ENCODE measurements around the gene METTL23. TPM values are rescaled to one million over a fixed set of nuclear protein-coding genes. Genes with fewer than 3 reads are reported as not detected.
"Not testable (repeated sequence)": the region's sequence is repeated elsewhere in the genome, so short reads cannot be mapped to it uniquely, and the experiment has no call there.

METTL23 gene
- total RNA-seq, 1 donor from 2014 or later = 17.5 TPM

GRCh38 chr17:76712321-76712720 lies 14.3 kb upstream of the METTL23 start:
- ATAC-seq; DNase-seq (ENCODE audit: low spot score): not testable (repeated sequence)

- ATAC-seq = no peak
- DNase-seq (ENCODE audit: low spot score) = no peak
Observed at GRCh38 chr17:76713765-76714164, 12.9 kb upstream of the METTL23 start.

- ATAC-seq (no peak), DNase-seq (ENCODE audit: low spot score) (no peak)
Observed at GRCh38 chr17:76714336-76714735, 12.3 kb upstream of the METTL23 start.

GRCh38 chr17:76714822-76715495 lies 11.7 kb upstream of the METTL23 start:
- ATAC-seq = peak; percentile 37

DNA sequence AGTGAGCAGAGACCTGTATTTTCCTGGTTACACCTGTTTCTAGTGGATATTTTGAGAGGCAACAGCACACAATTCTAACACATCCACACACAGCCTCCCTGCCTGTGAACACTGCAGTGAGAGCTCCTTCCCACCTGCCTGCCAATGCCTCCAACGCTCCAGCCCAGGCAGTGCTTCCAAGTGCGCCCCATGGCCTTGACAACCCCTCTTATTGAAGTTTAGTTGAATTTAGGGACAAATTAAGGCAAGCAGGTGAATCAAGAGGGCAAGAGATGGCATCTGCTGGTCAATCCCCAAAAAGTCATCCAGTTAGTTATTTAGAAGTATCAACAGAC lies 11.2 kb upstream of the METTL23 start:
- ATAC-seq (no peak), DNase-seq (ENCODE audit: low spot score) (no peak)

More at GRCh38 chr17:76714822-76715495, 11.7 kb upstream of the METTL23 start:
- DNase-seq (ENCODE audit: low spot score) = no peak

GRCh38 chr17:76716146-76716838 lies 10.3 kb upstream of the METTL23 start:
- DNase-seq (ENCODE audit: low spot score) = no peak
- ATAC-seq = peak; percentile 28

DNA sequence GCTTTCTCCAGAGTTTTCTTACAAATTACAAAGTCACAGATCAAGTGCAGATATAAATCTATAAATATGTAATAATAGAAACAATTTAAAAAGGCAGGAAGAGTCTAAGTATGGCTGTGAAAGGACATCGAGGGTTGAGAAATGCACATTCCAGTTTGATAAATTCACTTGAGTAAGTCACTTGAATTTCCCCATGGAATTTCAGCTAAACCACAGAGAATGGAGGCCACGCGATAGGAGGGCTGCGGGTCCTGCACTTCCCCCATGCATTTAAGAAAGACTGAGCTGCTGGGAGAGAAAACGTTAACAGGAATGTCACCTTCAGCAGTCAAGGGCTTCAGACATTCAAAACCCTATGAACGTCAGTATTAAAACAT lies 9.8 kb upstream of the METTL23 start:
- ATAC-seq (no peak), DNase-seq (ENCODE audit: low spot score) (no peak)

DNA sequence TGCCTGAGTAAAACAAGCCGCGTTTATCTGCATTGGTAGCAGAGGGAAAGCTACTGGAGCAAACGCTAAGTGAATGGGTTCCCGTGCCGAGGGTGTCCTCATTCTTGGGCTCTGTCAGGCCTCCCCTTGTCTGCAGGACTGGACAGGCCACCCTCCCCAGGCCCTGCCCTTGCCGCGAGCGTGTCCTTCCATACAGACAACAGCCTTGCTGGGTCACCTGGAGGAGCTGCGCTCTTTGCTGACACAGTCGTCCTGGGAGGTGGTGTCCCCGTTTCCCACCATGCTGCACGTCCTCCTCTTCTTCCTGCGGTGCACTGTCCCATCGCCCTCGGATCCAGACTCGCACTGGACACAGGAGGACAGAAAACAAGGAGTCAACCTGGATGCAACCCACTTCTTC lies 8.1 kb upstream of the METTL23 start:
- ATAC-seq (no peak), DNase-seq (ENCODE audit: low spot score) (no peak)

DNA sequence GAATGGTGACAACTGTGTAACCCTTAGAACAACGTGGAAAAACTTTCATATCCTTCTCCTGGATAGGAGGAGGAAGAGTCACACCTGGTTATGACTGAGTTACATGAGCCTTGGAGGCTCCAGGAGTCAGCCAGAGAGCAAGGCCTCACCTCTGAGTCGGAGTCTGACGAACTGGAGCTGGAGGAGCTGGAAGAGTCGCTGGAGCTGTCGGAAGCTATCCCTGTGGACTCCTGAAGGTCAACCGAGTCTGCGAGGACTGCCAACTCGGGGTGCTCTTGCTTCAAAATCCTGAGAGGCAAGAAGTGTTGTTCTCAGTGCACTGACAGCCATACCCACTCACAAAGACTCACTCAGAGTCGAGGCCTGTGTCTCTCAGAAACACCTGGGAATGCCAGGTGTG lies 6.4 kb upstream of the METTL23 start:
- ATAC-seq = no peak
- no peak for DNase-seq (ENCODE audit: low spot score)

GRCh38 chr17:76720941-76721340 lies 5.7 kb upstream of the METTL23 start:
- DNase-seq (ENCODE audit: low spot score) = no peak
- no peak for ATAC-seq

- DNase-seq (ENCODE audit: low spot score) = no peak
- no peak for ATAC-seq
Observed at GRCh38 chr17:76721463-76721862, 5.2 kb upstream of the METTL23 start.

DNA sequence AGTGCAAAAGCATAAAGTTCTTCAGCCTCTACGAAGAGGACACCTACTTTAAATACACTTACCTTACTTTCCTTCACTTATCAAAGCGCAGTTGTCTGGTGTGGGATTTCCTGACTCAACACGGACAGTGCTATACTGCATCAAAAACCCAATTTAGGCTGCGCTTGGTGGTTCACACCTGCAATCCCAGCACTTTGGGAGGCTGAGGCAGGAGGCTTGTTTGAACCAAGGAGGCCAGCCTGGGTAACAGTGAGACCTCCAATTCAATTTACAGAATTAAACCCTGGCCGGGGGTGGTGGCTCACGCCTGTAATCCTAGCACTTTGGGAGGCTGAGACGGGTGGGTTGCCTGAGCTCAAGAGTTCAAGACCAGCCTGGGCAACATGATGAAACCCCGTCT lies 4.4 kb upstream of the METTL23 start:
- ATAC-seq (no peak), DNase-seq (ENCODE audit: low spot score) (no peak)

GRCh38 chr17:76722977-76723376 lies 3.7 kb upstream of the METTL23 start:
- not testable (repeated sequence) for ATAC-seq; DNase-seq (ENCODE audit: low spot score)

DNA sequence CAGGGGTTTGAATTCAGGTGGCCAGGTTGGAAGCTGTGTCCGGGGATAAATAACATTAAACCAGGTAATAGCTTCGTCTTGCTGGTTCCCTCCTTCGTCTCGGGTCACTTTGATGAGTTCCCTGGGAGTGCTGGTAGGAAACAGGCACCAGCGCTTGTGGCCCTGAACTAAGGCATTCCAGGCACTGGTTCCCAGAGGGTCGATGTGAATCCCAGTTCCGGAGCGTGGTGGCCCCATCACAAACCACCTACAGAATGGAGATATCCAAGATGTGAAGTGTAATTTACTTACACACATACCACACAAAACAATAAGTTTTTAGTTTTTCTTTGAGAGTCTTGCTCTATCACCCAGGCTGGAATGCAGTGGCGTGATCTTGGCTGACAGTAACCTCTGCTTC lies 2.8 kb upstream of the METTL23 start:
- DNase-seq (ENCODE audit: low spot score) (no peak), ATAC-seq (no peak)

- ATAC-seq = peak; percentile 52
- DNase-seq (ENCODE audit: low spot score) = peak; percentile 75
Observed at GRCh38 chr17:76725580-76726230, 934 bp upstream of the METTL23 start.

DNA sequence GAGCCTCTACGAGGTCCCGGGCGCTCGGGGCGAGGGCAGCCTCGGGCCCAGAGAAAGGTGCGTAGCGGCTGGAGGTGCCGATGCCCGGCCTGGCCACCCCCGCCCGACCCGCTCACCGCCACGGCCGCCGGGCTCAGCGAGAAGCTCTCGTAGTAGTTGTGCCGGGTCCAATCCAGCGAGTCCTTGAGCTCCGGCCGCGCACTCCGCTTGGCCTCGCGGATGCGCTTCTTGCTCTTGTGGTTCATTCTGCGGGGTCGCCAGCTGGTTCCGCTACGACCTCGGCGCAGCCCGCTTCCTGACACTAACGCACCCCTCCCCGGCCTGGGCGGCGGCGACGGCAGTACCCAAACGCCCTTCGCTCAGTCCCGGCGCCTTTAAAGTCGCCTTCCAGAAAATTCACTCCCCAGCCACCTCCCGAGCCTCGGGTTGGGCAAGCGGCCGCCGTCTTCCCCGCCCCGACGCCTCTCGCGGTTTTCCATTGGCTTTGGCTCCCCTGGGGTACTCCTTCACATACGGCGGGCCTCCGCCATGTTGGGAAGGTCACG lies 336 bp upstream of the METTL23 start, which contains the start of gene JMJD6:
Gene JMJD6 (minus strand): TSS at position 376 of the 545 bp plus-strand sequence. CDS start 131 bp downstream, at position 245.
- DNase-seq (ENCODE audit: low spot score) (peak; percentile 98), ATAC-seq (peak; percentile 87)

GRCh38 chr17:76727745-76728456 lies 1.3 kb downstream of the METTL23 start:
- no peak for DNase-seq (ENCODE audit: low spot score)
- ATAC-seq = no peak

DNA sequence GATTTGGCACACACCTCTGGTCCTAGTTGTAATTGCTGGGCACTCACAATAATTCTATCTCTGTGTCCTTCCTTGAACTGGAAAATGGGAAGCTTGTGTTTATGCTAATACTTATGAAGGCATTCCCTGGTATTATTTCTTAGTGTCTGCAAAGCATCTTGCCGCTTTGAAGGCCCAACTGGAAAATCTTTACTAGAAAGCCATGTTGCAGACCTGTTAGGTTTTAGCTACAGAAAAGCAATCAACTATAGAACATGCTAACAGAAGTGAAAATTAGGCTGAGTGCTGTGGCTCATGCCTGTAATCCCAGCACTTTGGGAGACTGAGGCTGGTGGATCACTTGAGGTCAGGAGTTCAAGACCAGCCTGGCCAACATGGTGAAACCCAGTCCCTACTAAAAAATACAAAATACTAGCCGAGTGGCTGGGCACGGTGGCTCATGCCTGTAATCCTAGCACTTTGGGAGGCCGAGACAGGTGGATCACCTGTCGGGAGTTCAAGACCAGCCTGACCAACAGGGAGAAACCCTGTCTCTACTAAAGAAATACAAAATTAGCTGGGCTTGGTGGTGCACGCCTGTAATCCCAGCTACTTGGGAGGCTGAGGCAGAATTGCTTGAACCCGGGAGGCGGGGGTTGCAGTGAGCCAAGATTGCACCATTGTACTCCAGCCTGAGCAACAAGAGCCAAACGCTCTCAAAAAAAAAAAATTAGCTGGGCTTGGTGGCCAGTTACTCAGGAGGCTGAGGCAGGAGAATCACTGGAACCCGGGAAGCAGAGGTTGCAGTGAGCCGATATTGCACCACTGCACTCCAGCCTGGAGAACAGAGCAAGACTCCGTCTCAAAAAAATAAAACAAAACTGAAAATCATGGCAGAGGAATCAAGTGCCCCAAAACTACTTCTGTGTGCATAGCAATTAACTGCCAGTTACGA lies 5.4 kb downstream of the METTL23 start:
- ATAC-seq; DNase-seq (ENCODE audit: low spot score): not testable (repeated sequence)

DNA sequence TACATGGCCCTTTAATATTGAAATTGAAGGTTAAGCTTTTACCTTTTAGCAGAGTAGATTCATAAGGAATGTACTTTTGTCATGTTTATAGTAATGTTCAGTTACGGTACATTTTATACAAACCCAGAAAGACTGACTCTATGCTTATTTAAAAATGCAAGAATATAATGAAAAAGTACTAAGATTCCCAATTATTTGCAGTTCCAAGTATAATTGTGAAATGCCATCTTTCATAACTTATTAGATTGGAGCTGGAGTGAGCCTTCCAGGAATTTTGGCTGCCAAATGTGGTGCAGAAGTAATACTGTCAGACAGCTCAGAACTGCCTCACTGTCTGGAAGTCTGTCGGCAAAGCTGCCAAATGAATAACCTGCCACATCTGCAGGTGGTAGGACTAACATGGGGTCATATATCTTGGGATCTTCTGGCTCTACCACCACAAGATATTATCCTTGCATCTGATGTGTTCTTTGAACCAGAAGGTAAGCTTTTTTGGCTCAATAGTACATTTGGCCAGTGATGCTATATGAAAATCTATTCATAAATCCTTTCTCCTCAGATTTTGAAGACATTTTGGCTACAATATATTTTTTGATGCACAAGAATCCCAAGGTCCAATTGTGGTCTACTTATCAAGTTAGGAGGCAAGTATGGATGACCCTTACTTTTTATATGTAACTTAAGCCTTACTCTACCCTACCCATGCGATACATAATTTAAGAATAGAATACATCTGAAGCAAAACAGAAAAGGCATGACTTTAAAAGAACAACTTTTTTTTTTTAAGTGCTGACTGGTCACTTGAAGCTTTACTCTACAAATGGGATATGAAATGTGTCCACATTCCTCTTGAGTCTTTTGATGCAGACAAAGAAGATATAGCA lies 6.3 kb downstream of the METTL23 start:
- DNase-seq (ENCODE audit: low spot score) = no peak
- no peak for ATAC-seq

Data from left lobe of liver (tissue), 2 donors.